Lung (tissue), 12 donors: ENCODE data around the gene PTPN13. TPM values are rescaled to one million over a fixed set of nuclear protein-coding genes. Genes with fewer than 3 reads are reported as not detected.

Experiments used
- ATAC-seq: fragments of 200-7000 bp; cut with Tn5 transposase; one replicate; pipeline ENCODE4 v1.9.1; 2020; ENCODE audit warnings: moderate number of reproducible peaks; ENCODE audit not compliant: insufficient read depth, low FRiP score
- DNase-seq, 3 donors: peaks; one replicate each; pipeline ENCODE4 v3.0.0-alpha.2; 2013 to 2017
- H3K27ac ChIP-seq, 2 donors: one replicate each; pipeline ENCODE4 v1.5.1; 2013; ENCODE audit warnings: mild to moderate bottlenecking in 2 of 2, moderate library complexity in 2 of 2, control low read depth in 1 of 2, inconsistent platforms in 1 of 2, low read depth in 1 of 2, low read length in 1 of 2
- H3K27me3 ChIP-seq, 3 donors: one replicate each; pipeline ENCODE4 v1.5.1; 2013; ENCODE audit warnings: low read length in 2 of 3; ENCODE audit not compliant: control insufficient read depth in 3 of 3, insufficient read depth in 3 of 3
- H3K36me3 ChIP-seq, 4 donors: one replicate each; pipeline ENCODE4 v1.5.1; 2013; ENCODE audit warnings: low read length in 4 of 4, mild to moderate bottlenecking in 1 of 4, moderate library complexity in 1 of 4; ENCODE audit not compliant: control insufficient read depth in 4 of 4, insufficient read depth in 4 of 4
- H3K4me1 ChIP-seq, 5 donors: one replicate each; pipeline ENCODE4 v1.5.1; 2013; ENCODE audit warnings: low read length in 5 of 5, mild to moderate bottlenecking in 2 of 5, moderate library complexity in 1 of 5; ENCODE audit not compliant: control insufficient read depth in 5 of 5, insufficient read depth in 5 of 5
- H3K4me3 ChIP-seq: one replicate; pipeline ENCODE4 v1.5.1; 2013; ENCODE audit warnings: mild to moderate bottlenecking, control low read depth, moderate library complexity
- H3K9ac ChIP-seq, 2 donors: one replicate each; pipeline ENCODE4 v1.5.1; 2013; ENCODE audit warnings: low read length in 2 of 2, control low read depth in 1 of 2; ENCODE audit not compliant: insufficient read depth in 1 of 2
- H3K9me3 ChIP-seq, 4 donors: one replicate each; pipeline ENCODE4 v1.5.1; 2013; ENCODE audit warnings: low read length in 3 of 4, mild to moderate bottlenecking in 1 of 4, moderate library complexity in 1 of 4; ENCODE audit not compliant: control insufficient read depth in 4 of 4, insufficient read depth in 3 of 4
- WGBS, 2 donors: extraction: QIAGEN DNeasy Blood & Tissue Kit; methylation state at CpG; one replicate each; pipeline ENCODE4 v1.1.7; 2013; 5-methylcytosine and 5-hydroxymethylcytosine counted together
- polyA plus RNA-seq, 2 donors: library from polyadenylated mRNA; stranded (reverse); fragments of 200-250 nt; gene quantifications; one replicate each; pipeline ENCODE4 v1.2.1, GENCODE V29; 2013
- total RNA-seq, 2 donors: library from RNA; depleted of rRNA in 1 of 2; stranded (reverse); fragments of >200 nt in 1 of 2; gene quantifications; one replicate each; pipeline ENCODE4 v1.2.1, GENCODE V29; 2014 to 2021
- TF ChIP-seq, protein P1 (sequence below): IDR thresholded peaks from 2 replicates; pipeline ENCODE4 v1.5.1; 2012; ENCODE audit warnings: mild to moderate bottlenecking; ENCODE audit errors: control extremely low read depth, extremely low read depth
- donor health status: control.
- donor health status: control.
- donor health status: Bipolar disorder and iron deficiency.
- donor health status: healthy.
- donor health status: DM: yes; HTN: yes; CAD: no.

Gene PTPN13
- total and polyA plus RNA-seq, 4 donors, result 8.3 to 95.0 (median 47.9) TPM

- DNase-seq, result peak; percentile 34 to 79 (median 71)
- peaks cover 0 to 5% (median 0%) of the 10 kb centered on the region in 4 donors for H3K9me3 ChIP-seq
- peaks cover 0 to 33% (median 0%) of the 10 kb centered on the region in 5 donors for H3K4me1 ChIP-seq
- no peak for ATAC-seq
- TF ChIP-seq, protein P1, sequence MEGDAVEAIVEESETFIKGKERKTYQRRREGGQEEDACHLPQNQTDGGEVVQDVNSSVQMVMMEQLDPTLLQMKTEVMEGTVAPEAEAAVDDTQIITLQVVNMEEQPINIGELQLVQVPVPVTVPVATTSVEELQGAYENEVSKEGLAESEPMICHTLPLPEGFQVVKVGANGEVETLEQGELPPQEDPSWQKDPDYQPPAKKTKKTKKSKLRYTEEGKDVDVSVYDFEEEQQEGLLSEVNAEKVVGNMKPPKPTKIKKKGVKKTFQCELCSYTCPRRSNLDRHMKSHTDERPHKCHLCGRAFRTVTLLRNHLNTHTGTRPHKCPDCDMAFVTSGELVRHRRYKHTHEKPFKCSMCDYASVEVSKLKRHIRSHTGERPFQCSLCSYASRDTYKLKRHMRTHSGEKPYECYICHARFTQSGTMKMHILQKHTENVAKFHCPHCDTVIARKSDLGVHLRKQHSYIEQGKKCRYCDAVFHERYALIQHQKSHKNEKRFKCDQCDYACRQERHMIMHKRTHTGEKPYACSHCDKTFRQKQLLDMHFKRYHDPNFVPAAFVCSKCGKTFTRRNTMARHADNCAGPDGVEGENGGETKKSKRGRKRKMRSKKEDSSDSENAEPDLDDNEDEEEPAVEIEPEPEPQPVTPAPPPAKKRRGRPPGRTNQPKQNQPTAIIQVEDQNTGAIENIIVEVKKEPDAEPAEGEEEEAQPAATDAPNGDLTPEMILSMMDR, result no peak
- peaks cover 0 to 7% (median 1%) of the 10 kb centered on the region in 4 donors for H3K36me3 ChIP-seq
- no peak overlapping the region for H3K27ac ChIP-seq
- H3K27me3 ChIP-seq, result no peaks in the 10 kb centered on the region
- no peak overlapping the region for H3K4me3 ChIP-seq
- 84 to 88% methylated on average over 7 of the region's 7 CpGs for WGBS, 2 donors
- no peak overlapping the region for H3K9ac ChIP-seq
These were observed 225.4 kb downstream of the PTPN13 start for GRCh38 chr4:86819561-86819960.

DNA sequence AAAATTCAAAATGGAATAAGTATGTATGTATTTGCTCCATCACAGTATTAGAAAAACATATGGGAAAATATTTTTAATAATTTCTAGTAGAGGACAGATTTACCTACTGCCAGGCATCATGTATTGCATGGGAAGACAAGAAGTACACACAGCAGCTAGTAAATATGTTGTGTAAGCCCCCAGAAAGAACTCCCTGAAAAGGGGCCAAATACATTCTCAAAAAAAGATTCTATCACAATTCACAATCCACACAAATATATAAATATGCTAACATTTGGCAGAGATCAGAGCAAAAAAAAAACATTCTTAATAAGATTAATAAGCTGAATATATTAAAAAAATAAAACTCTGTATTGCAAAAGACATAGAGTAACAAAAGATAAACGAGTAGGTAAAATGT lies 227.0 kb downstream of the PTPN13 start:
- WGBS, 2 donors, result 56 to 69% methylated on average over 1 of the region's 1 CpG
- TF ChIP-seq, protein P1, result no peak
- ATAC-seq (no peak), DNase-seq (peak in 2 of 3 donors; percentile 71 to 72)
- peaks cover 0 to 26% (median 0%) of the 10 kb centered on the region in 5 donors for H3K4me1 ChIP-seq
- H3K9ac ChIP-seq, result no peak overlapping the region
- no peak overlapping the region for H3K4me3 ChIP-seq
- no peaks in the 10 kb centered on the region for H3K9me3 ChIP-seq
- no peaks in the 10 kb centered on the region for H3K27me3 ChIP-seq
- no peak overlapping the region for H3K27ac ChIP-seq
- H3K36me3 ChIP-seq, result no peaks in the 10 kb centered on the region

DNA sequence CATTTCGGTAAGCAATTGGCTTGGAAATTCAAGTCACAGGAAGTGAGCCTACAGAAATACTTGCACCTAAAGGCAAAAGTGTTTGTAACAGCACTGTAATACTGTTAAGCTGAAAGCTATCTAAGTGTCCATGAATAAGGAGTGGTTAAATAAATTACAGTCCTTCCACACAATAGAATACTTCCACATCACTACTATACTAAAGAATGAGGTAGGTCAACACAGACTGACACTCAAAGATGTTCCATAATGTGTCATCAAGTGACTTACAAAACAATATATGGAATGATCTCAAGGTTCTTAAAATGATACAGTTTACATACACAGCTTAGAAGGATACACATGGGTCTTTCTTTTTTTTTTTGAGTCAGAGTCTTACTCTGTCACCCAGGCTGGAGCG lies 228.0 kb downstream of the PTPN13 start:
- Histone ChIP-seq H3K27me3 (no peaks in the 10 kb centered on the region), H3K9me3 (no peaks in the 10 kb centered on the region), H3K4me1 (peaks cover 0 to 16% (median 0%) of the 10 kb centered on the region in 5 donors), H3K27ac (no peak overlapping the region), H3K4me3 (no peak overlapping the region), H3K9ac (no peak overlapping the region), H3K36me3 (peaks cover 0 to 3% (median 0%) of the 10 kb centered on the region in 4 donors)
- WGBS, 2 donors, result 93% methylated on average over 2 of the region's 2 CpGs
- DNase-seq, result no peak
- TF ChIP-seq, protein P1, result no peak
- no peak for ATAC-seq

DNA sequence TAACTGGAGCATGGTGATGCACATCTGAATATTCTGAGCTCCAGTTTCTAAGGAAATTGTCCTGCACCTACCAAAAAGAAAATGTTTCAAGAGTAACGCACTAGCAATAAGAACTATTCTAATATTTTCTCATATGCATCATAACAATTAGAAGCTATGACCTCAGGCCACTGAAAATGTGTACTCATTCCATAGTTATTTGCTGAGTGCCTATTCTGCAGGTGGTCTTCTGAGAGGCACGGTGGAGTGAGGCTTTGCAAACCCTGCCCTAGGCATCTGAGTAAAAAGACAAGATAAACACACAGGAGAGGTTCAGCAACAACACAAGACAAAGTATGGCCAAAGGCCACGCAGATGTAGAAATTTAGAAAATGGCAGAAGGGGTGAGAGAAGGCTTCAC lies 231.4 kb downstream of the PTPN13 start:
- 85 to 94% methylated on average over 3 of the region's 3 CpGs for WGBS, 2 donors

More for the DNA sequence above, 231.4 kb downstream of the PTPN13 start:
- H3K4me1 ChIP-seq, result peaks cover 0 to 4% (median 0%) of the 10 kb centered on the region in 5 donors
- peaks cover 0 to 4% (median 0%) of the 10 kb centered on the region in 4 donors for H3K36me3 ChIP-seq
- H3K27ac ChIP-seq, result no peak overlapping the region
- TF ChIP-seq, protein P1, result no peak
- H3K4me3 ChIP-seq, result no peak overlapping the region
- ATAC-seq (no peak), DNase-seq (no peak)
- H3K9me3 ChIP-seq, result no peaks in the 10 kb centered on the region
- no peak overlapping the region for H3K9ac ChIP-seq
- H3K27me3 ChIP-seq, result no peaks in the 10 kb centered on the region
